NCI-H510A (cell line): Measurements from ENCODE around the gene PHLDB1.
A peak's percentile ranks its signal among the peaks of the same experiment; 100 is the strongest.
"Not testable (repeated sequence)": the region's sequence is repeated elsewhere in the genome, so short reads cannot be mapped to it uniquely, and the experiment has no call there.

Experiments used
- DNase-seq: peaks from one replicate; lab custom pipeline; 2025; lab: John Stamatoyannopoulos, UW

PHLDB1 gene

DNA sequence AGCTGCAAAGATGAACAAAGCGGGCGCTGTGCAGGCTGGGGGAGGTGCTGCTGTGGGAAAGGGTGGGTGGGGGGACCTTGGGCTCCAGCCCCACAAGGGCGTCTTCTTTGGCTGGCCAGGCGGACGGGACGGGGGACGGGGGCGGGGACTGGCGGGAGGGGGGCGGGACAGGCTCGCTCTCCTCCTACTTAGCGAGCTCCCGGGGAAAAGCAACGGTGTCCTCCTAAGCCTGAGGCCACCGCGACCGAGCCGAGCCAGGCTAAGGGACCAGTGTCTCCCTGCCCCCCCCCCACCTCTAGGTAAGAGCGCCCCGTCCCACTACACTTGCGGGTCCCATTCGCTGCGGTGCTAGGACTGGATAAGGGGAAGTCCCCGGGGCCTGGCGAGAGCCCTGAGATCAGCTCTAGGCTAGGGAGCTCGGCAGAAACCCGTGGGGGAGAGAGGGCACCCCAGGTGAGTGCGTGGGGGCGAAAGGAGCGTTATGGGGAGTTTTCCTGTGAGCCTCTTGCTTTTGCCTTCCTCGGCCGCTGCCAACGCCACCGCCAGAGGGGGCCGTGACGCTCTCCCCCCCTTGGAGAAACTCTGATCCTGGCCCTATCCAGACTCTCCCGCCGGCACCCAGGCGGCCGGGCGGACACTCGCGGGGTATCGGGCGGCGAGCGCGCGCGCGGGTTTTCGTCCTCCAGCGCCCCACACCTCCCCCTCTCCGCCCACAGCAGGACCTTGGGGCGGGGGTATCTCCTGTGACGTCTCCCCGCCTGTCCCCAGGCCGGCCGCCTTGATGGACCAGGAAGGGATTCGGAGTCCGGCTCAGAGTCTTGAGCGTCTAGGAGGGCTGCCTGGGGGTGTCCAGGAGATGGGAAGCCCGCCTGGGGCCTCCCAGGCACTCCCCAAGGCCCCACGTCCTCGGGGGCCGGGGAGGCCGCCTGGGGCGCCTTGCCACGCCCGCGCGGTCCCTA, at the start of gene PHLDB1:
TSS of gene PHLDB1 (plus strand) at position 215 of the 959 bp plus-strand sequence. CDS start 6,222 bp downstream, outside the sequence.
- no peak for DNase-seq

DNA sequence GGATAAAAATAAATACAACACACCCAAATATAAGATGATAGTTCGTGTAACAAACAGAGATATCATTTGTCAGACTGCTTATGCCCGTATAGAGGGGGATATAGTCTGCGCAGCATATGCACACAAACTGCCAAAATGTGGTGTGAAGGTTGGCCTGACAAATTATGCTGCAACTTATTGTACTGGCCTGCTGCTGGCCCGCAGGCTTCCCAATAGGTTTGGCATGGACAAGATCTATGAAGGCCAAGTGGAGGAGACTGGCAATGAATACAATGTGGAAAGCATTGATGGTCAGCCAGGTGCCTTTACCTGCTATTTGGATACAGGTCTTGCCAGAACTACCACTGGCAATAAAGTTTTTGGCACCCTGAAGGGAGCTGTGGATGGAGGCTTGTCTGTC, 46.6 kb upstream of the PHLDB1 start:
- no peak for DNase-seq

DNA sequence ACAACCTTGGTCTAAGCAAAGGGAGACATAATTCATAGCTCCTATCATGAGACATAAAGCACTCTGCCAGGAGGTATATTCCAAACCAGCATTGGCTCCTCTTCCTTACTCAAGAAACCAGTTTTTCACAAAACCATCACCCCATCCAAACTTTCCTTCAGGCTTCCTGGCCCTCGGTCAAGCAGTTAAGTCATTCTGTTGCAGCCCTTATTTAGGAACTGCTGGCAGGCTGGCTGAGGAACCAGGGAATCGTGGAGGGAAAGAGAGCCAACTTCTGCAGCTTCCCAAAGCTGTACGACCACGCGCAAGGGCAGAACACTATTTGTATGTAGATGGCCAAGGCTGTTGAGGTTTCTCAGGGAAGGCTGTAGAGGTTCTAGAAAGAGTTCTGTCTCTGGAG, 42.4 kb upstream of the PHLDB1 start:
- DNase-seq: no peak

DNA sequence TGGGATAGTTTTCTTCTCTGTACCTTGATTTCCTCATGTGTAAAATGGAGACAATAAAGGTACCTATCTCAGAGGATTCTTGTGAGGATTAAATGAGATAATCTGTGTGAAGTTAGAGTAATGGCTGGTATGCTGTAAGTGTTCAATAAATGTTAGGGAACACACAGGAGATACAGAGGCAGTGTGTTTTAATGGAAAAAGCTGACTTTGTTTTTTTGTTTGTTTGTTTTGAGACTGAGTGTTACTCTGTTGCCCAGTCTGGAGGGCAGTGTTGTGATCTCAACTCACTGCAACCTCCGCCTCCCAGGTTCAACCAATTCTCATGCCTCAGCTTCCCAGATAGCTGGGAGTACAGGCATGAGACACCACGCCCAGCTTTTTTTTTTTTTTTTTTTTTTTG, 37.7 kb upstream of the PHLDB1 start:
- DNase-seq: no peak

DNA sequence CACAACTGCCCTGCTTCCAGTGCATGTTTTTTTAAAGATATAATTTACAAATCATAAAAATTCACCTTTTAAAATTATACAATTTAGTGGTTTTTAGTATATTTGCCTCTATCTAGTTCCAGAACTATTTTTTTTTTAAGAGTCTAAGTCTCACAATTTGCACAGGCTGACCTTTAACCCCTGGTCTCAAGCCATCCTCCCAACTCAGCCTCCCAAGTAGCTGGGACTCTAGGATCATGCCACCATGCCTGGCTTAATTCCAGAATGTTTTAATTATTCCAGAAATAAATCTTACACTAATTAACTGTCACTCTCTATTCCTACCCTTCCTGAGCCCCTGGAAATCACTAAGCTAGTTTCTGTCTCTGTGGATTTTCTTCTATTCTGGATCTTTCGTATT, 36.6 kb upstream of the PHLDB1 start:
- no peak for DNase-seq

DNA sequence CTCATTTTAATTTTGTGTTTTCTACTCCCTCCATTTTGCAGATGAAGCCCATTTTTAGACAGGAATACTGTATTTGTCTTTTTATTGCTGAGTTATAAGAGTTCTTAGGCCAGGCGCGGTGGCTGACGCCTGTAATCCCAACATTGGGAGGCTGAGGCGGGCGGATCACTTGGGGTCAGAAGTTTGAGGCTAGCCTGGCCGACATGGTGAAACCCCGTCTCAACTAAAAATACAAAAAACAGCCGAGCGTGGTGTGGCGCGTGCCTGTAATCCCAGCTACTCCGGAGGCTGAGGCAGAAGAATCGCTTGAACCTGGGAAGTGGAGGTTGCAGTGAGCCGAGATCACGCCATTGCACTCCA, 35.7 kb upstream of the PHLDB1 start:
- DNase-seq: not testable (repeated sequence)

DNA sequence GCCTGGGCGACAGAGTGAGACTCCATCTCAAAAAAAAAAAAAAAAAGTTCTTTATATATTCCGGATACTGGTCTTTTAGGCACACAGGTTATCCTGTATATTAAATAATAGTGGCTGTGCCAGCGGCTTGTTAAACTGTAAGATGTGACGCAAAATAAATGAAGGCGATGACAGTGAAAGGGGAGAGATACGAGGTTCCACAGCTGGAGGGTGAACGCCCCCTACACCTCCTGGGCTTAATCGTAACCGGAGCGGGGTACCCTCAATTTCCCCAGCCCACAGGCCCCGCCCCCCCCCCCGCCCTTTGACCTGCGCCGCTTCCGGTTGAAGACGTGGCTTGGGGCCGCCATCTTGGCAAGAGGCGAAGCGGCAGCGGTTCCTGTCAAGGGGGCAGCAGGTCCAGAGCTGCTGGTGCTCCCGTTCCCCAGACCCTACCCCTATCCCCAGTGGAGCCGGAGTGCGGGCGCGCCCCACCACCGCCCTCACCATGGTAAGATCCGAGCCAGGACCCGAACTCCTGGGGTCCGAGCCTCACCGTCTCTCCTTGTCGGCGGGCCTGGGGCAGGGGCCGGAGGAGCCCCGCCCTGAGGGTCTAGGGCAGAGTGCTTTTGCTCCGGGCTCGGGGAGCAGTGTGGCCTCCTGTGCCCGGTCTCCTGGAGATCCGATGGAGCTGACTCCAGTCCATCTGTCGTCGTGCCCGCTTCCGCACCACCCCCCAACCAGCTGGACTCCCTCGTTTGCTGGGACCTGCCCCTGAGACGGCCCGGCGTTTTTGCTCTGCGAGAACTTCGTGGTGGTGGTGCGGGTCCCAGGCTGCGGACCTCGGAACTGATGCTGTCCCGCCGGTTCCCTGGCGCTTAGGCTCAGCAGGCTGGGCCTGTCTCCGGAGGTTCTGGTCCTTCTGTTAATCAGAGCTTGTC, 35.1 kb upstream of the PHLDB1 start, which contains the start of gene ARCN1:
TSS of gene ARCN1 (plus strand) at position 349 of the 920 bp plus-strand sequence. CDS start at position 488, 139 bp downstream.
- DNase-seq: peak; percentile 81

DNA sequence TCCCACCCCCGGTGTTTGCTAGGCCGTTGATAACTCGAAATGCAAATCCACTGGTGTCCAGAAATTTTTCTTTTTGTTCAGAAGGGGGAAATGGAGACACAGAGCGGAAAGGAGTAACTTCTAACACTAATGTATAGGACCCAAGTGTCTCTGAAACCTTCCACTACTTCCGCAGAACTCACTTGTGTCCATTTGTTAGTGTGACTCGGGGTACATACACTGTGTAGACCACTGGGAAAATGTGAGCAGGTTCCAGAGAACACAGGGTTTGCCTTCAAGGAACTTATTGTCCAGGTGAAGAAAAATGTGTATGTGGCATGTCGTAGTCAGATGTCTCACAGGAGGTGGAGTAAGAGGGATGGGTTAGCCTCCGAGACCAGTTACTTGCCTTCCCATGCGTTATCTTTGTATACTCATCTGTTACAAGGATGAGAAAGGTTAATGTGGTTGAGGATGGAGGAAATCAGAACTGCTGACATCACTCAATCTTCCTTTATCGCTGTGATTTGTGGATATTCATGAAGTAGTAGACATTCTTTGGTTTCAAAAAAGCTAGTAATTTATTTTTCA, 34.3 kb upstream of the PHLDB1 start:
- DNase-seq: no peak

DNA sequence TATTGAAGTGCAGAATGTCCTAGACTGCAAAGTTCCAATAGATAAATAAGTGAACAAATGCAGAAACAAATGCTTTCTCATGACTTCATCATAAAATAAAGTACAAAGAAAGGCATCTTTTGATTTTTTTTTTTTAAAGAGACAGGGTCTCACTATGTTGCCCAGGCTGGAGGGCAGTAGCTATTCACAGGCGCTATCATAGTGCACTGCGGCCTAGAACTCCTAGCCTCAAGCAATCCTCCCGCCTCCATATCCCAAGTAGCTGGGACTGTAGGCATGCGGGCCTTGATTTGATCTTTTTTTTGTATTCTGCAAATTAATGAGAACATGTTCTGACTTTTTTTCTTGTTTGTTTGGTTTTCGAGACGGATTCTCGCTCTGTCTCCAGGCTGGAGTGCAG, 32.8 kb upstream of the PHLDB1 start:
- no peak for DNase-seq

DNA sequence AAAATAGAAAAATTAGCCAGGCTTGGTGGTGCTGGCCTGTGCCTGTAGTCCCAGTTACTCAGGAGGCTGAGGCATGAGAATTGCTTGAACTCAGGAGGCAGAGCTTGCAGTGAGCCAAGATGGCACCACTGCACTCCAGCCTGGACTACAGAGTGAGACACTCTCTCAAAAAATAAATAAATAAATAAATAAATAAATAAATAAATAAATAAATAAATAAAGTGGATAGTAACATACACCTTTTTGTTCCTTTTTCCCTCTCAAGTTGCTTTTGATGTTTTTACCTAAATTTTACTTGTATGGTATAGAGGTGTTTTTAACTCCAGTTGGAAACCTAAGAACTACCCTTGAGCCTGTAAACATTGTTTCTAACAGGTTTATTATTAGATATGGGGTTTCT, 29.4 kb upstream of the PHLDB1 start:
- DNase-seq: not testable (repeated sequence)

DNA sequence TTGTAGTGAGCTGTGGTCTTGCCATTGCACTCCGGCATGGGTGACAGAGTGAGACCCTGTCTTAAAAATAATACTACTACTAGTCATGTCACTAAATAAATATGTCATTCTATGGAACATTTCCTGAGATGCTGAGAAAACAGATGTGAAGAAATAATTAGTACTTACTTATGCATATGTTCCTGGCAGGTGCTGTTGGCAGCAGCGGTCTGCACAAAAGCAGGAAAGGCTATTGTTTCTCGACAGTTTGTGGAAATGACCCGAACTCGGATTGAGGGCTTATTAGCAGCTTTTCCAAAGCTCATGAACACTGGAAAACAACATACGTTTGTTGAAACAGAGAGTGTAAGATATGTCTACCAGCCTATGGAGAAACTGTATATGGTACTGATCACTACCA, 26.4 kb upstream of the PHLDB1 start:
- no peak for DNase-seq

DNA sequence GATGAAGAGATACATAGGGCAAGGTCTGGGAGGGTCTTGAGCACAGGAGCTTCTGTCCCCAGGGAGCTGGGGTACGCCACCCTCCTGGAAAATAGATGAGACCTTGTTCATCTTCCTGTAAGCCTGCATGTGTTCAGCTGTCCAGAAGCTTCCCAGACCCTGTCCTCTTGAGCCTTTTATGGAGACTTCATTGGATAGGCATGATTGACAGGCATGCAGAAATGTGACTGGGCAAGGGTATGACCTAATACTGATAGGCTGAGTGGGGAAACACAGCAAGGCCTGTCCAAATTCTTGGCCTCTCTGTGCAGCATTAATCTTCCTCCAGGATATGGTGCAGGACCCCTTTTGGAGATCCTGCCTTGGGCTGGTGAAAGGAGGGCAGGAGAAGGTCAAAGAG, 19.5 kb upstream of the PHLDB1 start:
- DNase-seq: no peak

DNA sequence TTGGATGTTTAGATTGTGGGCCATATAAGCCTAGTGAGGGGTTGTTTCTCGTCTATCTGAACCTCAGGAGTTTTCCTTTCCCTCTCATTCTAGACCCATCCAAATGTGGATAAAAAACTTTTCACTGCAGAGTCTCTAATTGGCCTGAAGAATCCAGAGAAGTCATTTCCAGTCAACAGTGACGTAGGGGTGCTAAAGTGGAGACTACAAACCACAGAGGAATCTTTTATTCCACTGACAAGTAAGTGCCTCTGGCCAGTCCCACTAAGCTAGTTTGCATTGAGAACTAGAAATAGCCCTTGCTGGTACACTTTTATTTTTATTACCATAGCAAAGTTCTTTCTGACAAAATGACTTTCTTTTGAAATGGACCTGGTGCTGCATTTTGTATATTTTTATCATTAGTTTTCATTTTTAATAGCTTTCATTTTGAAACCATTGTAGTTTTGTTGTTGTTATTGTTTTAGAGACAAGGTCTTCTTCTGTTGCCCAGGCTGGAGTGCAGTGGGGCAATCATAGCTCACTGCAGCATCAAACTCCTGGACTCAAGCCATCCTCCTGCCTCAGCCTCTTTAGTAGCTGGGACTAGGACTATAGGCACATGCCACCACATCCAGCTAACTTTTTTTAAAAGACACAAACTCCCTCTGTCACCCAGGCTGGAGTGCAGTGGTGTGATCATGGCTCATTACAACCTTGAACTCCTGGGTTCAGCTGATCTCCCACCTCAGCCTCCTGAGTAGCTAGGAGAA, 14.6 kb upstream of the PHLDB1 start:
- no peak for DNase-seq

DNA sequence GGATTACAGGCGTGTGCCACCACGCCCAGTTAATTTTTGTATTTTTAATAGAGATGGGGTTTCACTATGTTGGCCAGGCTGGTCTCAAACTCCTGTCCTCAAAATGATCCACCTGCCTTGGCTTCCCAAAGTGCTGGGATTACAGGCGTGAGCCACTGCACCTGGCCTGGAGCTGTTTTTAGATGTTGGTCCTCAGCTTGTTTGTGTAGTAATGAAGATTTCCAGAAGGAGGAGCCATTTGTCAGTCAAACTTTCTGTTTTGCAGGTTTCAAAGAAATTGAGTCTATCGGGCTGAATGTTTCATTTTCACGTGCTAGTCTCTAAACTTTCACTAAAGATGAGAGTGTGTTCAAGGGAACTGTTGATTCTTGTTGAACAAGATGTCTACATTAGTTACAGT, 12.4 kb upstream of the PHLDB1 start:
- DNase-seq: not testable (repeated sequence)

DNA sequence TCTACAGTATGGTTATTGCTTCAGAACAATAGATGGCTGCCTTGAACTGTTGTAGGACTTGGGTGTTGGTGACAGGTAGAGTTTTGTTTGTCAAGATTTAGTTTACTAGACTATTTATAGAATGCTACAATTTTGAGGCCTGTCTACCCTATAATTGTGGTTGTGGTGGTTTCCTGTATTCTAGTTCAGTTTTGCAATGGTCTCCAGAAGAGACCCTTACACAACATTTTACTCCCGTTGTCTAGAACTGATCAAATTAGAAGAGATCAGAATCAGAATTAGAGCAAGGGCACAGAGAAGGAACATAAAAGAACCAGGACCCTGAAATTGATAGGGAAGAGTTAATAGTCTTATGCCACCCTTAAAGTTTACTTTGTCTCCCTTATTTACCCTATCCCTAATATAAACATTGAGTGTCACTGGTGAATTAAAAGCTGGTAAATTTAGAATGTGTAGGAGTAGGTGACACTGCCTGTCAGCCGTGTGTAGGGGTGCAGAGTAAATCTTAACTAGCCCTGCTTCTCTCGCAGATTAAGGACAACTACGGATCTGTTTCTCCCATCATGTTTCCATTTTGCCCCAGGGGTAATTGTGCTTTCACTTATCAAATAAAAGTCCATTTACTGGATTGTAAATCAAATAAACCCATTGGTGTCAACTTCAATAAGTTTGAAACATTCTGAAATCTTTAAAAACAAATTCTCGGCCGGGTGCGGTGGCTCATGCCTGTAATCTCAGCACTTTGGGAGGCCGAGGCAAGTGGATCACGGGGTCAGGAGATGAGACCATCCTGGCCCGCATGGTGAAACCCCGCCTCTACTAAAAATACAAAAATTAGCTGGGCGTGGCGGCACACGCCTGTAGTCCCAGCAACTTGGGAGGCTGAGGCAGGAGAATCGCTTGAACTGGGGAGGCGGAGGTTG, 10.9 kb upstream of the PHLDB1 start:
- DNase-seq: no peak

DNA sequence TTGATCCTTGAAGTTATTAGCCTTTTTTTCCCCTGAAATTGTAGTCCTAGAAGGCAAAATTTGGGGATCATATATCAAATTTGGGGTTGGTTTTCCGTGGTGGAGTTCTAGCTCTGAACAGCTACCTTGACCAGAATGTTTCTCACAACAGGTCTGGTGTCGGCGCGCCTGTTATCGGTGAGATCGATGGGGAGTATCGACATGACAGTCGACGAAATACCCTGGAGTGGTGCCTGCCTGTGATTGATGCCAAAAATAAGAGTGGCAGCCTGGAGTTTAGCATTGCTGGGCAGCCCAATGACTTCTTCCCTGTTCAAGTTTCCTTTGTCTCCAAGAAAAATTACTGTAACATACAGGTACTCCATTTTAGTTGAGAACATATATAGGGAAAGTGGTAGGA, 9.9 kb upstream of the PHLDB1 start:
- no peak for DNase-seq

DNA sequence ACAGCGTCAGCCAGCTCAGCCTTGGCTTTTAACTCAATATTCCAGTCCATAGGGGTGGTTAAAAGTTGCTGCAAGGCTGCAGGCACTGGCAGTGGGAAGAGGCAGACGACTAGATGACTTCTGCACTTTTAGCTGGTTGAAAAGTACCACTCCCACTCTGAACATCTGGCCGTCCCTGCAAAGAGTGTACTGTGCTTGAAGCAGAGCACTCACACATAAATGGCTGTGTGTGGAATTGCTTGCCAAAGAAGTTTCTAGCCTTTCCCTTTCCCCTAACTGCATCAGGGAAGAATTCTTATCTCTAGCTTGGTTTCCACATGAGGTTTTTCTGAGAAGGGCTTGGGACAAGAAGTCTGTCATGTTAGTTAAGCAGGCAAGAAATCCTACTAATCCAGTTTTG, 5.1 kb upstream of the PHLDB1 start:
- no peak for DNase-seq

DNA sequence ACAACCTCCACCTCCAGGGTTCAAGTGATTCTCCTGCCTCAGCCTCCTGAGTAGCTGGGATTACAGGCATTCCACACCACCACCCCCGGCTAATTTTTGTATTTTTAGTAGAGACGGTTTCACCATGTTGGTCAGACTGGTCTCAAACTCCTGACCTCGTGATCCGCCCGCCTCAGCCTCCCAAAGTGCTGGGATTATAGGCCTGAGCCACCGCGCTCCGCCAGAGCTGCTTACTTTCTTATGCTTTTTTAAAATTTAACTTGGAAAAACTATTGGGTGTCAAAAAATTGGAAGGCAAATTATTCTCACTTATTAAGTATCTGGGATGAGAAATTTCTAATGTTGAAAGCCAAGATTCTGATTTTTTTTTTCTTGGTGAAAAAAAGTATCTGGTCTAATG, 3.7 kb upstream of the PHLDB1 start:
- not testable (repeated sequence) for DNase-seq

DNA sequence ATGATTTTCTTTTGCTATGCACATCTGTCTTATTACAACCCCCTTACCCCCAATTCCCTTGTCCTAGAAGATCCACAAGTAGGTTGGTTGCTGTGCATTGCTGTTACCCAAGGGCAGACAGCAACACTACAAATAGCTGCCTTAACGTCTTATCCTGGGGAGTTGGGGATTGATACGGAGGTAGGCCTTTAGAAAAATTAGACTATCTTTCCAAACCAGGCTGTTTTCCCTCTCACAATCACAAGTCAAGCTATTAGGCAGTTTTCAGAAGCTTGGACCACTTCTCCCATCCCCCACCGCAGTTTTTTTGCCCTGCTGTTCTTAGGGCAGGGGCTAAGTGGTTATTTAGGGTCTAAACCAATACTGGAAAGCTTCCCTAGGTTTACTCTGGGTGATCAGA, 2.8 kb upstream of the PHLDB1 start:
- DNase-seq: no peak

DNA sequence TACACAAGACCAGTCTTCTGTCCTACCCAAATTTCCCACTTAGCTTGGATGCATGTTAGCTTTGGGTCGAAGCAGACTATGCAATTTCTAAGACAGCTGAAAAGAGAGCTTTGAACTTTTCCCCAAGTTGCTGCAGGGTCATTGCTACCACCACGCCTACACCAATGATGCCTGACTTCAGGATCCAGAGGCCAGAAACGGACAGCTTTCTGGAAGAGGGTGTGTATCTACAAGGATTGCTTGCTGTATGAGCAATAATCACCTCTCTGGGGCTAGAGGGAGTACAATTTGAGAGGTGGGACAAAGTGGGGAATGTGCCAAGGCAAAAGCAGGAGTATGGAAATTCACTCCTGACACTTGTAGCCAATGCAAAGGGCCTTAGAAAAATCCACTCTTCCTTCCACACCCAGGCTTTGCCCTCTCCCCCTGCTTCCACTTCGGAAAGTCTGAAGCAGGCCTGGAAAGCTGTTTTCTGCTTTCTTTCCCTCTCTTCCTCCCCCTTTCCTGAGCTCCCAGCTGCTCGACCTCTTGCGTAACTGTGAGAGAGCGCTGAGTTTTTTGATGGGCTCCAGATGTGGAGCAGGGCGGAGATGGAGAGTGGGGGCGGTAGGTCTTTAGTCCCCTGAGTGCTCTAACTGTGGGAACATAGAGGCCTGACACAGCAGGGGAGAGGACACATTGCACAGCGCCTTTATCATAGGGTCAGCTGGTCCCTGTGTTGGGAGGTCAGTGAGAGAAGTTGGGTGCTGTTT, 2.1 kb upstream of the PHLDB1 start:
- DNase-seq: no peak
